ENCODE results near the gene MAP2K5. TPM values are rescaled to one million over a fixed set of nuclear protein-coding genes. Genes with fewer than 3 reads are reported as not detected.
A peak's percentile ranks its signal among the peaks of the same experiment; 100 is the strongest.

The MAP2K5 gene
- total RNA-seq, 1 donor from 2014 or later: 19.0 TPM

DNA sequence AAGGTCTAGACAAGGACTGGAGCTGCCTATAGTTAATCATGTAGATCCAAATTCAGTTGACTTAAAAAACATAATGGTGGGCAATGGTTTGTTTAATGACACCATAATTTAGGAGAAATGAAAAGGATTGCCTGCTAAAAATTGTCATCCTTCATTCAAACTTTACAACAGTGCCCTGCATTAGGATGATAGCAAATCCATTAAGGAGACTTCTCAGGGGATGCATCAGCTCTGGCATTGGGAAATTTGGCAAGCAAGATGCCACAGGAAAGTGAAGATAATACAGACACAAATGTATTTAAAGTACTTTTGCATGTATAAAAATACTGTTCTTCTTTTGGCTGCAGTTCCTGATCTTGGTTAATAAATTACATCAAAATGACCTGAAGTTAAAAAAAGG lies 189.7 kb downstream of the MAP2K5 start:
- no peak for DNase-seq (ENCODE audit: missing footprints)
- intact Hi-C loops (cut with DNase I): no loop called here
- ATAC-seq: no peak

DNA sequence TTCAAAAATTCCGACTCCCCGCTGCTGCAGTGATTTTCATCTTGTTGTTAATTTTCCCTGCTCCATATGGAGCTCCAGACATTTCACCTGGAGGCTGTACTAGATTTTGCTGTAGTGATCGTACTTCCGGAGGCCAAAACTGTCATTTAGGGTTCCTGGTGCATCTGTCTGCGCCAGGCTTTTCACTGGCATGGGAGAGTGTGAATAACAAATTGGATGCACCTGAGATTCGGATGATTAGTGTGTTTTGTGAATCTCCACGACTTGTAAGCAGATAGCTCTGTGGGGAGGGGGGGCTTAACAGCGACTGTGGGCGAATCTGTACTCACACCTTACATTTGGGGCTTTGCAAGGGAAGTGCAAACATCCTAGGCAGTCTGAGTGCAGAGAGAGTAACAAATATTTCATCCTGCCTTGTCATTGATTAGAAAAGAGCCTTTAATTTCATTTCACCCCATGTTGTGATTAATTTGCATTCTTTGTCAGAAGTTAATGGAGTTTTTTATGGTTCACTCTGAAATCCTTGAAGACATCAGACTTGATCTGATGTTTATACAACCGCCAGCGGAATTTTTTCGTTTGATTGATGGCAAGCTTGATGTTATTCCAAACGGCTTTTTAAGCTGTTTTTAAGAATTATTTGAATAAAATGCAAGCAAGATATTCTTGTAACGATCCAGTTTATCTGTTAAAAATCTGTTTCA lies 190.3 kb downstream of the MAP2K5 start:
- no peak for ATAC-seq
- intact Hi-C loops (cut with DNase I): no loop called here
- no peak for DNase-seq (ENCODE audit: missing footprints)

DNA sequence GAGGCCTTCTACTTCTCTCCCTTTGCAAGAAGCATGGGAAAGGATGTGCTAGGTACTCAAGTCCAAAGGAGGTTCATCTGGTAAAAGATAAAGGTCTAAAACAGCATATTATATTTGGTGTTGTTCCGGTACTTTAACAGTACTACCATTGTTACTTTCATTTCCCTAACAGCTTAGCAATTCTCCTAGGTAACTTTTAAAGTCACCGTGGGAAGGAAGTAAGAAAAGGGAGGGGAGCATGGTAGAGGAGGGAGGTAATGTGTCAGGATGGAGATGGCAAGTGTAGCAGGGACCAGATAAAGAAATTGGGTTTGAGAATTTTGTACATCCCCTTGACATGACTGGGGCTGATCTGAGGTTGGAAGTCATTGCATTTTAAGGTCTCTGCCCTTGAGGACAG lies 193.4 kb downstream of the MAP2K5 start:
- DNase-seq (ENCODE audit: missing footprints): no peak
- ATAC-seq: no peak
- intact Hi-C loops (cut with DNase I): no loop called here

DNA sequence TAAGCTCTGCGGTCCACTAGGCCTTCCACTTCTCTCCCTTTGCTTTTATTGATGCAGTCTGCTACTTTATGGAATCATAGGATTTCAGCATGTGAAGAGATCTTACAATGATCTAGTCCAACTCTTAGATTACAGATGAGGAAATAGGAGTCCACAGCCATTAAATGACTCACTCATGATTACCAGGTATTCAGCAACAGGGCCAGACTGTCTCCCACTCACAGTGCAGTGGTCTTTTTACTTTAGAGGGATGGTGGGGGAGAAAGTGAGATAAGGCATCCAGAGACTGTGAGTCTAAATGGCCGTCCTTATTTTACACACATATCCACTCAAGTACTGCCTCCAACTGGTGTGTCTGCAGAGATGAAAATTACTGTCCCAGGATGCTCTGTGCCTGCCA lies 194.3 kb downstream of the MAP2K5 start:
- intact Hi-C loops (cut with DNase I): no loop called here
- ATAC-seq: no peak
- no peak for DNase-seq (ENCODE audit: missing footprints)

DNA sequence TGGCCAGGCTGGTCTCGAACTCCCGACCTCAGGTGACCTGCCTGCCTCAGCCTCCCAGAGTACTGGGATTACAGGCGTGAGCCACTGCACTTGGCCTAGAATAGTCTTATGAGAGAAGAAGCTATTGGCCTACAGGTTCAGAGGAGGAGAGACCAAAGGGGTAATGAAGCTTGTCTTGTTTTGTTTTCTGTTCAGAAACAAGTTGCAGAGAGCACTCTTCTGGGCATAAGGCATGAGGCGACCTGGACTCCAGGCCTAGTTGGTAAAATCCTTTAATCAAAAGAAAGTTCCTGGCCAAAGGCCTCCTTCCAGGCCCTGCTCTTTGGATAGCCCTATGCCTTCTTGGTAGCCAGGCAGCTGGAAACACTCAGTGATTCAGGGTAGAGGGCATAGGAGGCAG lies 195.6 kb downstream of the MAP2K5 start:
- DNase-seq (ENCODE audit: missing footprints) (no peak), ATAC-seq (no peak)
- intact Hi-C loops (cut with DNase I): no loop called here

DNA sequence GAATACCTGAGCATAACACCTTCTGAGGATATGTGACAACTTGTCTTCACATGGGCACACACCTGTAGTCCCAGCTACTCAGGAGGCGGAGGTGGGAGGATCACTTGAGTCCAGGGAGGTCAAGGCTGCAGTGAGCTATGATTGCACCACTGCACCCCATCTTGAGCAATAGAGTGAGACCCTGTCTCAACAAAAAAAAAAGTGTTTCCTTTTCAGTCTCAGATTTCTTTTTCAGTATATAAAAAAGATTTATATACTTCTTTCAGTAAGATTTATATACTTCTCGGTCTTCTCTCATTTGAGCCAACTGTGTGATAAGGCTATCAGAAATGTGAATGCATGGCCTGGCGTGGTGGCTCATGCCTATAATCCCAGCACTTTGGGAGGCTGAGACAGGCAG lies 197.9 kb downstream of the MAP2K5 start:
- intact Hi-C loops (cut with DNase I): no loop called here
- ATAC-seq: no peak

DNA sequence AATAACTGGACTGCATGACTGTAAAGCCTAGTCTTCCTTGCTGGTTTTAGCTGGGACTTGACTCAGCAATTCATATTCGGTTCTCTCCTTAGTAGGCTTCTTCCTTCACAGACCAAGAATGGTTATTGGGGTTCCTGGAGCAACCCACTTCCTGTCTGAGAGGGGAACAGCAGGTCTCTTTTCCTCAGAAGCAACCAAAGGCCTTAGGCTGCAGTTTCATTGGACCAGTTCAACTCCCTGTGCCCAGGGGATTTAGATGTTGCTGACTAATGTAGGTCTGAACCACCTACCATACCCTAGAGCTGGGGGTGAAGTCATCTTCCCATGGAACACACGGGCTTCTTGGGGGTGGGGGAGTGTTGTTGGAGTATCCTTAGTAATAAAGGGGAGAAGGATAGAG lies 198.8 kb downstream of the MAP2K5 start:
- intact Hi-C loops (cut with DNase I): no loop called here
- no peak for ATAC-seq
- no peak for DNase-seq (ENCODE audit: missing footprints)

More for the DNA sequence above, 197.9 kb downstream of the MAP2K5 start:
- DNase-seq (ENCODE audit: missing footprints): no peak

DNA sequence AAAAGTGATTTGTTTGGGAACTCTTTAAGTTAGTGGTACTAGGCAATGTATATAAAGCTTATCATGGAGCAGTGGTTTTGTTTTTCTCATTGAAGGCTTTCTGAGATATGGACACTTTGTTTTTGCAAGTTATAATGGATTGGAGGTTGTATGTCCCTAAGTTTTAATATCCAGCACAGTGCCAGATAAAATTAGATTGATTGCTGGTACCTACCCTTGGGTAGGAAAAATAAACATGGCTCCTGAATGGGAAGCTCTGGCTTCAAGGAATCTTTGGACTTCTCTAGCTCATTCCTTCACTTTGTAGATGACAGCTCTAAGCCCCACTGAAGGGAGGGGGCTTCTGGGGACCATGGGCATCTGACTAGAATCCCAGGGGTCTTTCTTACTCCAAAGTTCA lies 201.1 kb downstream of the MAP2K5 start:
- ATAC-seq (no peak), DNase-seq (ENCODE audit: missing footprints) (no peak)
- intact Hi-C loops (cut with DNase I): no loop called here

DNA sequence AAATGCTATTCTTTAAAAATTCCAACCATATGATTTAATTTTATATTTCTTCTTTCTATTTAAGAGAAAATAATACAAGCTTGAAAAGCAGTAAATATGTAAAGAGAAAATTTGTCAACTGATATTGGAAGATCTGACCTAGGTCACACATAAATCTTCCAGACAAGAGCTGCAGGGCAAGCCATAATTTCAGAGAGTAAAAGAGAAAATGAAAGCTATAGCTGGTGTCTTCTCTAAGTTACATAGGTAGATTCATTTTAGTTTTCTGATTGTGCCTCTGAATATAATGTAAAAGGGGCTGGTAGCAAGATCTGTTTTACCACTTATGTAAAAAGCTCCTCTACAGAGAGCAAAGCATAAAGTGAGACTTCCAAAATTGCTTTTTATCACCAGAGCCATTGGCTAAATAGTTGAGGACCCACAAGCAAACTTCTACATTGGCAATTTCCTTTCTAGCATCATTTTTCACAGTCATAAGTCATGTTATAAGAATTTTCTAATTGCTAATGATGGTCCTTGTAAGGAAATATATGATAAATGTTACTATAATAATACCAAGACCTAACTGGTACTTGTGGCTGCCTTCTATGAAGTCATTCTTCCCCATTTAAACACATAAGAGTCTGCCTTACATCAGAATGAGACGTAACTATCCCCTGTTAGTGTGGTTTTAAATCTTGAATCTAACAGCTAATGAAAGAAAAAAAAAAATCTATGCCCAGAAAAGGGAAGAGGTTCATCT lies 202.0 kb downstream of the MAP2K5 start:
- intact Hi-C loops (cut with DNase I): no loop called here
- no peak for DNase-seq (ENCODE audit: missing footprints)
- ATAC-seq: no peak

DNA sequence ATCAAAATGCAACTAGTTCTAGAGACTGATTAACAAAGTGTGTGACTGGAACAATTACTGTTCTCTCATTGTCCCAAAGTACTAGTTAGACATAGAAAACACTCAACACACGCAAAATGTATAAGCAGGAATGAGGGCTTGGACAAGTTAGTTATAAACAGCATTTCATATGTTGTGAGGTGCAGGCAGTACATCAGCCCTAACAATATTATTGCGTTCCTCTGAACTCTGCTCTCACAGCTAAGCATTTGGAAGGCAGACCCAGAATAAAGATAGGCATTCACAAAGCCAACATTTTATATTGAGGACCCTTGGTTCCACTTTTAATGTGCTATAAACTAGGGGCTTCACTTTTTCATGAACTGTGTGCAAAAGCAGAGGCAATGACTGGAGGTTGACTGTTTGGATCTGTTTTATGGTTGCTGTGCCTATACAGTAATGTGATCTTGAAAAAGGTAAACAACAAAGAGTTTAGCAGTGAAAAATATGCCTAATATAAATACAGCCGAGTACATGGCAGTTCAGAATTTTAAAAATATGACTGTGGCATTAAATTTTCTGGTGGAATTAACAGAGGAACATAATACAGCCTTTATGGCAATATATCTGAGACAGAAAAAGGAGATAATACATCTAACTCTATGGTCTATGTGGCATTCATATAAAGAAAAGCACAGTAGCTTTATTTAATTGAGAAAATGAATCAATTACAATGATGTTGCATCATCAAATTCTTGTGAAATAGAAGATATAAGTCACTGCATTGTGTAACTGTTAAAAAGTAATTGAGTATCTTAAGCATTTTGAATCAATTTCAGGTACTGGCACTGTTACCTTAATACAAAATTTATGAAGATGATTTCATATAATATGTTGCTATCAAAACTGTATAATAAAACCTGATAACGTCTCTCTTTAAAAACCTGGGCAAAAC lies 202.8 kb downstream of the MAP2K5 start:
- intact Hi-C loops (cut with DNase I): no loop called here

DNA sequence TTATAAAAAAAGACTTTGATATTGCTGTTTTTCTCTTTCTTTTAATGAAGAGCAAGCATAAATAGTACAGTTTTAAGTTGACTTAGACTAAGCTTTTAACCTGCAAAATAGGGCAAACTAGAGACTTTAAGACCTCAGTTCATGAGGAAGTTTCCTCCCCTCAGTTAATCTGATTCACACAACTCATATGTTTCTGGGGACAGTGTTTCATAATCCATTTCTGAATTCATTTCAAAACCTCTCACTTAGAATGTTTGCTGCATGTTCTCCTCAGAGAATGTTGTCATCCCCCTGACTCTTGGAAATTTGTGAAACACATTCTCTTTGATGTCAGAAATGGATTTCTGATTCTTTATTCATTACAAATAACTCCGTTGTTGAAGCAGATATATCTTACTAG lies 203.5 kb downstream of the MAP2K5 start:
- DNase-seq (ENCODE audit: missing footprints) (no peak), ATAC-seq (peak; percentile 37)
- intact Hi-C loops (cut with DNase I): no loop called here

More for the DNA sequence above, 202.8 kb downstream of the MAP2K5 start:
- ATAC-seq (no peak), DNase-seq (ENCODE audit: missing footprints) (no peak)

DNA sequence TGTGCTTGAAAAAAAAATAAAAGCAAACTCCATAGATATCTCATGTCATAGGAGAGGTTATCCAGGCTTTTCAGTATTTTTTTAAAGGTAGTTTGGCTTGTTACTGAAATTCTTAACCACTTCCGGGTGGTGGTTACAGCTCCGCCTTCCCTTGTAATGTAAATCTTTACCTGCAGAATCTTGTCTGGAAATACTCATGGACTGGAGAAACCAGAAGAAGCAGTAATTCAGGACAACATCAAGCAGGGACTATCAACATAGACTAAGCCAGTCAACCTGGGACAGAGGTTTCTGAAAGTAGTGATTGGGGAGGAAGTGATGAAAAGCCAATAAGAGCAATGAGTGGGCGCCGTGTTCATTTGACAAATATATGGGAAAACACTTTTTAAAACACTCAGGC lies 203.9 kb downstream of the MAP2K5 start:
- no peak for ATAC-seq
- DNase-seq (ENCODE audit: missing footprints): no peak

DNA sequence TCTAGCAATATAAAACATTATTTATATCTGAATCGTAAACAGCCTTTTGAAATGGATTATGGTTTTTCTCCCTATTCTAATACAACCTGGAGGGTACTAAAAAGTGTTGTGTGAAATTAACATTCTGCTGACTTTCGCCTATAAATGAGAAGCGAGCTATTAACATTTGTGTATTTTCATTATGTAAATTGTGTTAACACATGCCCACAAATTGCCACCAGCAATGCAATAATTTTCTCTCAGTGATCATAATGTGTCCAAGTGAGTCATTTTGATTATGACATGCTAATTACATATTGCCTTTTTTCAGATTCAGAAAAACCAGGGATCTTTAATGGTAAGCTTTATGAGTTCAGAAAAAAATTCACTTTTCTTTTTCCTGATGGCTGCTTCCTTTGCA lies 205.4 kb downstream of the MAP2K5 start:
- no peak for DNase-seq (ENCODE audit: missing footprints)
- ATAC-seq: no peak
- intact Hi-C loops (cut with DNase I): no loop called here

More for the DNA sequence above, 203.9 kb downstream of the MAP2K5 start:
- intact Hi-C loops (cut with DNase I): no loop called here

DNA sequence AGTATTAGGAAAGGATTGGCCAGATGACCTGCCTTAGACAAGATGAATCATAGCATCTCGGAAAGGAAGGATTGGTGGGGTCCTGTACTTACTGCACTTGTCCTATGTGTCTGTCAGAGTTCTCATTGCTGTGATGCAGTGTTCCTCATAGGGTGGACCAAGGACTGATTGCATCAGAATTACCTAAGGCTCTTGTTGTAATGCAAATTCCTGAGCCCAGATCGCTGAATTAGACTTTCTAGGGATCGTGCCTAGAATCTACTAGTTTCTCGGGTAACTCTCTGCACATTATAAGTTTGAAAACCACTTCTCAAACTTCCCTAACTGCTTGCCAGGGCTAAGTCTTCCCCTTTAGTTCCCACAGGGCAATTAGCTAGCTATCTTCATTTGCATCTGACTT lies 207.9 kb downstream of the MAP2K5 start:
- DNase-seq (ENCODE audit: missing footprints) (no peak), ATAC-seq (no peak)
- intact Hi-C loops (cut with DNase I): no loop called here

DNA sequence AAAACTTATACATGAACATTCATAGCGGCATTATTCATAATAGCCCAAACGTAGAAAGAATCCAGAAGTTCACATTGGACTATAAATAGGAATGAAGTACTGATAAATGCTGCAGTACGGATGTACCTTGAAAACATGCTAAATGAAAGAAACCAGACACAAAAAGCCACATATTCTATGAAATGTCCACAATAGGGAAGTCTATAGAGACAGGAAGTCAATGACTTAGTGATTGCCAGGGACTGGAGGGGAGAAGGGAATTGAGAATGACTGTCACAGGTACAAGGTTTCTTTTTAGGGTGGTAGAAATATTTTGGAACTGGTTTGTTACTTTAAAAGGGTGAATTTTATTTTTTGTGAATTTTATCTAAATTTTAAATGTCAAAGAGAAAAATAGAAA lies 211.4 kb downstream of the MAP2K5 start:
- ATAC-seq: no peak
- intact Hi-C loops (cut with DNase I): no loop called here
- no peak for DNase-seq (ENCODE audit: missing footprints)

DNA sequence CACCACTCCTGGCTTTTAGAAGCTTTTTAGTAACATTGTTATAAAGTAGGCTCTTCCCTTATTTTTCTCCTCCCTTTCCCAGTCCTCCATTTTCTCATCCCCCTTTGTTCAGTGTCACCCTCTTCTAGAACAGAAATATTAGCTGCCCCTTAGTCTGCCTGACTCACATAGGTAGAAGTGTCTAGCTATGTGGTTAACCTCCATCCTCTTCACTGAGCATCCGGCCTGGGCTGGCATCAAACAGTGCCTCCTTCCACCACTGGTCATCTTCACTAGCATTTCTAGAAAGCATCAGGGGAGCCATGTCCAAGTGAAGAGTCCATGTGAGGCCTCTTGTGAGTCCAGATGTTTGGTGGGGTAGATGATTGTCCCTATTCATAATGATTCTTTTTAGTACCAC lies 212.8 kb downstream of the MAP2K5 start:
- intact Hi-C loops (cut with DNase I): no loop called here
- ATAC-seq: no peak
- no peak for DNase-seq (ENCODE audit: missing footprints)

DNA sequence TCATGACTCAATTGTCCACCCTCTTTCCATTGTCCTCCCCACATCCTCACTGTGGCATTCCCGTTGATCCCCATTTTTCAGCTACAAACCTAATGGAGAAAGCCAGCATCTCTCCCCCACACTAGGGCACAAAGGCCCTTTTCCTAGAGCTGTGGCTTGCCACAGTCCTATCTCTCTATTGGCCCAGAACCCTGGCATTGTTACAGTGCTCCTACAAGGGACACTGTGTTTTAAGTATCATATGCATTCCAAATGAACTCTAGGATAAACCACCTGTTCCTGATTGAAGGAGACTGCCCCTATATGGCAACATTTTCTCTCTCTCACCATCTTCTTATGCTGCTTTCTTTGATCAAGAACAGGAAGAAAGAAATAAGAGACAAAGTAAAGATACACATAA lies 213.4 kb downstream of the MAP2K5 start:
- intact Hi-C loops (cut with DNase I): no loop called here
- ATAC-seq (no peak), DNase-seq (ENCODE audit: missing footprints) (no peak)

DNA sequence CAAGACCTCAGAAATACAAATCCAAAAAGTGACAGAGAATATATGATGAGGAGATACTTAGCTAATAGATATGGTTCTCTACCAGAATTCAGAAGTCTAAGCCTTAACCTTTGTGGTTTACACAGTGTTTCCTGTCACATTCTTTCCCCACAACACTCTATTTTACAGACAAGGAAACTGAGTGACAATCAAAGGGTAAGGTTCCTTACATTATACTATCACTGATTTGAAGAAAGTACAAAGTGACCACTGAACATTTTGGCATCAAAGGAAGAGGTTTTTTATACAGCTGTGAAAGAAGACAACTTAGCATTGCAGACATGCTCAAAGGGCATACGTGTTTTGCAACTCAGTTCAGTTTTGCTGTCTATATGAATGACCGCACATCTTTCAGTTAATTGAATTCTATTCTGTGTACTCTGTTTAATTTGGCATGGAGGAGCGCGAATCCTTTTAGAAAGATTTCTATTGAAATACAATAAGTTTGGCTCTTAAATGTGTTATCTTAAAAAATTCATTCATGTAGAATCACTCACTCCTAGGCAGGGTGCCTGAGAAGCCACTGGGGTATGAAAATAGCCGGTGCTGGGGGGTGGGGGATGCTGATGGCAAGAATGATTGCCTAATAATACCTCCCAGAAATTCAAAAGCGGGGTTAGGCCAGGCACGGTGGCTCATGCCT lies 216.3 kb downstream of the MAP2K5 start:
- DNase-seq (ENCODE audit: missing footprints) (no peak), ATAC-seq (no peak)
- intact Hi-C loops (cut with DNase I): no loop called here

DNA sequence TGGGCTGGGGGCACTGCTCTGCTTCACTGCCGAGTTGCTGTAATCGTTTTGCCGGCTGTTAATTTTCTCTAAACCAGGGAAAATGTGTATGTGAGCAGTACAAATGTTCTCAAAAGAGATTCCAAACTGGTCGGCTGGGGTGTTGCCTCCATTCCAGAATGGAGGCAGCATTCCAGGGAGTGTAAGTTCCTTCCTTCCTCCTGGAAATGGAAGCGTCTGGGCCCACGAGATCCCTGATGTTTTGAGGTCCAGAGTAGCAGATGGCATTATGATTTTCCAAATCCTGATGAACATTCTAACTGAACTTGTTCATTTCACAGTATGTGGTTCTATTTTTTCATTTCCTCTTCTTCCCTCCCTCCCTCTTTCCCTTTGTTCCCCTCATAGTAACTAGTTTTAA lies 218.4 kb downstream of the MAP2K5 start:
- intact Hi-C loops (cut with DNase I): no loop called here
- no peak for ATAC-seq
- DNase-seq (ENCODE audit: missing footprints): no peak

Measured in Right ventricle myocardium inferior (tissue), 1 donor.